HTR-8/SVneo (cell line): Measurements from ENCODE around the gene PTGS1.

ENCODE experiments used
- DNase-seq: peaks from one replicate; pipeline ENCODE4 v3.0.0; 2011; ENCODE audit warnings: low spot score, mixed read lengths; ENCODE audit not compliant: insufficient read length
- FAIRE-seq: peaks from 2 replicates; lab custom pipeline; 2011; peaks lifted over from hg19 to GRCh38; lab: Jason Lieb, UNC

PTGS1 gene

DNA sequence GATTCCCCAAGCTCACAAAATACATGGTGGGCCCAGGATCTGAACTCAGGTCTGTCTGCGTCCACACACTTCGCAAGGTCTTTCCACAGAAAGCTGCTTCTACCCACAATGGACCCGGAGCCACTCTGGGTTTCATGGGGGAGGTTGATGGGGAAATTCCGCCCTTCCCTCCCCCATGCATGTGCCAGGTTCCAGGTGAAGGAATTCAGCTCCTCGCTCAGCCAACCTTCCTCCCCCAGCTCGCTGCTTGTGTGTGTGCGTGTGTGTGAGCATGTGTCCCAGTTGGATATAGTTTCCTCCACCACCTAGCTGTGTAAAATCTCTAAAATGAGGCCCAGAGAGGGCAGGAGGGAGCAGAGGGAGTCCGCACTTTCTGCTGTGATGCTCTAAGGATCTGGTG, 1.0 kb downstream of the PTGS1 start:
- DNase-seq, result no peak
- no peak for FAIRE-seq

DNA sequence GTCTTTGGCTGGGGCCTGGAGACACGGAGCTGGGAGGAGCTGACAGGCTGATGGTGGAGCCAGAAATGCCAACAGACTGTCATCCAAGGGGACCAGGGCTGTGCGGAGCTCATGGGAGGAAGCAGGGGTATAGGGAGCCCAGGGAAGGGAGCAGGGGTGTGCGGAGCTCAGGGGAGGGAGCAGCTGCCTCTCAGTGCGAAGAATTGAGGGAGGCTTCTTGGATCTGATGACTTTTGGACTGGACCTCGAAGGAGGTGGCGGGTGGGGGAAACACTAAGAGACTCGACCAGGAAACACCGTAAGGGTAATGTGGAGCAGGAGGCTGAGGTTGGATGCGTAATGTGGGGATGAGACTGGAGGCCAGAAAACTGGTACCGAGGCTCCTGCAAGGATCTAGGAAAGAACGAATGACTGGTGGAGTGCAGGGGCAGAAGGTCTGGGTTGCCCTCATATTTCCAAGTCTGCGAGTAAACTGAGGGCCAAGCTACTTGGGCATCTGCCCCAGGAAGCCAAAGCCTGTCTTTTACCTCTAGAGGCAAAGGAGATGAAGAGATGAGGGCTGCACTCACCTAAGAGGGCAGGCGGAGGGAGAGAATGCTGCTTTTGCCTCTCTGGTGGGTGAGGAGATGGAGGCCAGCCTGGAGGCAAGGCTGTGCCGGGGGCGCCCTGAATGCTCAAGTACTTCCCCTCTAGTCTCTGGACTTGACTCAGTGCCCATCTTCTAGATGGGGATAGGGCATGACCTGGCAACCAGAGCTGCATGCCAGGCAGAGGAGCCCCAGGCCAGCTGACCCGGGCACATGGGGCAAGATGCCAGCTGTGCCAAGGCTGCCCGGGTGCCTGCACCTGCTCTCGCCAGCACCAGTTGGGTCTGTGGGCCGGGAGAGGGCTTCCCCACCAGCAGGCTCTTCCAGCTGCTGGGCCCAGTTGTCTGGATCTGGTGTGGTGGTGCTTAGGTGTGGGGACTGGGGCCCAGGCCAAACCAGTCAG, 2.3 kb downstream of the PTGS1 start:
- no peak for DNase-seq
- FAIRE-seq, result no peak

DNA sequence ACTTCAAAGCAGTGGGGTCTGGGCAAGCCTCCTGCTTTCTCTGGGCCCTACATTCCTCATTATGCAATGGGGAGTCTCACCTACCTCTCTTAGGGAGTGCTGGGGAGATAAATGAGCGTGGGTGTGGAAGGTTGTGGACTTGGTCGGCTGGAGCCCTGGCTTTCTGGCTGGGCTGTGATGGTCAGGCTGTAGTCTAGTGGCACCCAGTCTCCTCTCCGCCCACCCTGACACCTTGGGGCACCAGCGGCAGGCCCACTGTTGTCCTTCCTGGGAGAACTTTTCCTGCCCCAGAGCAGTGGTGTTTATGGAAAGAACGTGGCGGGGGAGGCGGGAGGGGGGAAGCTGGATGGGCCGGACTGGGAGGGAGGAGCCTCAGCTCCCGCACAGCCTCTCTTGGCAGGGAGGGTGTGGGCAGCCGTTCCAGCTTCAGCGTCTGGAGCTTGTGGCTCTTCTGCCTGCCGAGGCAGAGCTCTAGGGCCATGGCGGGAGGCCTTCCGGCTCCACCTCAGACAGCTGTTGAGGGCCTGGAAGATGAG, 4.1 kb downstream of the PTGS1 start:
- FAIRE-seq, result no peak
- no peak for DNase-seq

DNA sequence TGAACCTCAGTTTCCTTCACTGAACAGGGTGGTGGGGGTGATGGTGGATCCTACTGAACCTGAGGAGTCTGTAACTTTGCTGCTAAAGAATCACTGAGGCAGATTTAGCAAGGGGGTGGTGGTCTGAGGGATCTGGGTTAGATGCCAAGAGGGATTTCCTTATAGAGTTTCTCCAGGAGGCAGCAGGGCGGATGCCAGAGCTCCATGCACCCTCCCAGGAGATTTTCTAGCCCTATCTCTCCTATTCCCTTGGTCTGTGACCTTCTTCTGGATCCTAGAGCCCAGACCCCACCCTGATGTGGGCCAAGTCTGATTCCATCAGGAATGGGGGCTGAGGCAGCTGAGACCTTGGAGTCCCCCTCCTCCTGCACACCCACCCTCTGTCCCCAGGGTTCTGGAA, 6.0 kb downstream of the PTGS1 start:
- DNase-seq (no peak), FAIRE-seq (no peak)

DNA sequence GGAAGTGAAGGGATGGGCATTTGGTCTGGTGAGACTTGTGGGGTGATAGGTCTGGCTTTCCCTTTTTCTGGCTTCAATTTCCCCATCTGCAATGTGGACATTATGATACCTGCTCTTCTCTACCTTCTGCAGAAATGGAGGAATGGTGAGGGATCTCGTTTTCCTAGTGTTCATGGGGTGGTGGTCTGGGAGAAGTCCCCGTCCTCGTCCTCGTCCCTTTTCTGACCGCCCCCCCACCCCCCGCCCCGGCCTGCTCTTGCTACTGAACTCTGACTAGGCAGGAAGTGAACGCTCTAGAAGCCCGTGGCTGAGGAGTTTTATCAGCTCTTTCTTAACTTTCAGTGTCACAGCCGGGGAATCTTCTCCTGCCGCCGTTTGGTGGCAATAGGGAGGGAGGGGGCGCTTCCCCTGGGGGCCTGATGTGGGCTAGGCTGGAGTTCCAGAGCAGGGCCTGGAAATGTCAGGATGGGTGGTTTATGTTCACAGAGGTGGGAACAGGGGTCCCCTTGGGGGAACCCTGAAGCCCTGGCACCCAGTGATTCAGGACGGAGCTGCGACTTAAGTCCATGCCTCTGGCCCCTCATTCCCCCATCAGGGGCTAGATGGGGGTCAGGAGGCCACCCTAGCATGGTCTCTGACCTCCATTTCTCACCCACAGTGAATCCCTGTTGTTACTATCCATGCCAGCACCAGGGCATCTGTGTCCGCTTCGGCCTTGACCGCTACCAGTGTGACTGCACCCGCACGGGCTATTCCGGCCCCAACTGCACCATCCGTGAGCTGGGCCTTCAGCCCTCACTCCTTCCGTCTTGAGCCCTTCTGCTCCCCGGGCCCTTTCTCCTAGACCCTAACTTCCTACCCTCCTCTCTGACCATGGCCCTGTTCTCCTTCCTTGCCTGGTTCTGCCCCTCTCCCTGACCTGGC, 6.7 kb downstream of the PTGS1 start:
- DNase-seq, result no peak
- no peak for FAIRE-seq

DNA sequence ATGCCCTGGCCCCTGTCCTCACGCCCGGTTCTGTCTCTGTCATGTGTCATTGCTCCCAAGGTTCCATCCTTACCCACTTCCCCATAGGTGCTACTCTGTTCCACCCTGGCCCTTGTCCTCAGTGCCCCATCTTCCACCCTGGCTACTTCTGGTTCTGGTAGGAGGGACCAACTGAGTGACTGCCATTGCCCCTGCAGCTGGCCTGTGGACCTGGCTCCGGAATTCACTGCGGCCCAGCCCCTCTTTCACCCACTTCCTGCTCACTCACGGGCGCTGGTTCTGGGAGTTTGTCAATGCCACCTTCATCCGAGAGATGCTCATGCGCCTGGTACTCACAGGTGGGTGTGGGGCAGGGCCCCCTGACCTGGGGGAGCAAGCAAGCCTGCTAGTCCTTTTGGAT, 7.4 kb downstream of the PTGS1 start:
- DNase-seq (no peak), FAIRE-seq (no peak)

DNA sequence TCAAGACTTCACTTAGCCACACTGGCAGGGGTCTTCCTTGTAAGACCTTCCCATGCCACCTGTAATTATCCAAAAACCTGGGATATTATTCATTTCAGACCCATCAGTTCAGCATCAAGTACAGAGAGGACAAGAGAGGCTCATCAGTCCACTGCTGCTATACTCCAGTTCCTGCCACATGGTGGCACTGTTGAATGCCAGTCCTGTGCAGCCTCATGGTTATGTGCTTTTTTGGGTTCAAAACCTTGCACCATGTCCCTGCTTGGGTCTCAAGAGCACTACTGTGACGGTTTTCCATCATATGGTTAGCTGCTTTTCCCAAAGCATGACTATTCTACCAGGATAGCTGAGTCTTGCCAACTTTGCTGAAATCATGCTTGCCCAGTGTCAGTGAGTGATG, 8.5 kb downstream of the PTGS1 start:
- no peak for FAIRE-seq
- no peak for DNase-seq

DNA sequence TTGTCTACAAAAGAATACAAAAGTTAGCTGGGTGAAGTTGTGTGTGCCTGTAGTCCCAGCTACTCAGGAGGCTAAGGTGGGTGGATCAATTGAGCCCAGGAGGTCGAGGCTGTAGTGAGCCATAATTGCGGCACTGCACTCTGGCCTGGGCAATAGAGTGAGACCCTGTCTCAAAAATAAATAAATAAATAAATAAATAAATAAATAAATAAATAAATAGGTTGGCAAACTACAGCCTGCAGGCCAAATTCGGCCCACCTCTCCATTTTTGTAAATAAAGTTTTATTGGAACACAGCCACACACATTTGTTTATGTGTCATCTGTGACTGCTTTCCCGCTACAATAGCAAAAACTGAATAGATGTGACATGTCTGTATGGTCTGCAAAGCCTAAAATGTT, 9.5 kb downstream of the PTGS1 start:
- FAIRE-seq (no peak), DNase-seq (no peak)

DNA sequence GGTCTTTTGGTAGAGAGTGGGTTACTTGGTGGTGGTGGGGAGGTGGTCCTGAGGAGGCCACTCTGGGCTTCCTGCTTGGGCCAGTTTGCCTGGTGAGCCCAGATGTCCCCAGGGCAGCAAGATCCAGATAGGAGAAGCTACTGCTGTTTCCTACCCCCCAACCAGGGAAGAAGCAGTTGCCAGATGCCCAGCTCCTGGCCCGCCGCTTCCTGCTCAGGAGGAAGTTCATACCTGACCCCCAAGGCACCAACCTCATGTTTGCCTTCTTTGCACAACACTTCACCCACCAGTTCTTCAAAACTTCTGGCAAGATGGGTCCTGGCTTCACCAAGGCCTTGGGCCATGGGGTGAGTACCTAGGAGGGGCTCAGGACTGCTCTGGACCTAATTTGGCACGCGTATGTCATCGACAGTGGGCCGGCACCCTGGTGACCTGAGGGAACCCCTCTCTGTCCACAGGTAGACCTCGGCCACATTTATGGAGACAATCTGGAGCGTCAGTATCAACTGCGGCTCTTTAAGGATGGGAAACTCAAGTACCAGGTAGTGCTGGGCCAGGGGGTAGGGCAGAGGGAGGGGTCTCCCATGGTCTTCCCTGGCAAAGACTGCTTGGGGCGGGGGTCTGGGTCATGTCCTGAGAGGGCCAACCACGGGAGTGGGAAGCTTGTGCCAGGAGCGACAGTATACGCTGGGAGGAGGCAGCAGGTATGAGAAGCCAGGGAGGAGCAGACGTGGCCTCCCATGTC, 10.6 kb downstream of the PTGS1 start:
- no peak for FAIRE-seq

DNA sequence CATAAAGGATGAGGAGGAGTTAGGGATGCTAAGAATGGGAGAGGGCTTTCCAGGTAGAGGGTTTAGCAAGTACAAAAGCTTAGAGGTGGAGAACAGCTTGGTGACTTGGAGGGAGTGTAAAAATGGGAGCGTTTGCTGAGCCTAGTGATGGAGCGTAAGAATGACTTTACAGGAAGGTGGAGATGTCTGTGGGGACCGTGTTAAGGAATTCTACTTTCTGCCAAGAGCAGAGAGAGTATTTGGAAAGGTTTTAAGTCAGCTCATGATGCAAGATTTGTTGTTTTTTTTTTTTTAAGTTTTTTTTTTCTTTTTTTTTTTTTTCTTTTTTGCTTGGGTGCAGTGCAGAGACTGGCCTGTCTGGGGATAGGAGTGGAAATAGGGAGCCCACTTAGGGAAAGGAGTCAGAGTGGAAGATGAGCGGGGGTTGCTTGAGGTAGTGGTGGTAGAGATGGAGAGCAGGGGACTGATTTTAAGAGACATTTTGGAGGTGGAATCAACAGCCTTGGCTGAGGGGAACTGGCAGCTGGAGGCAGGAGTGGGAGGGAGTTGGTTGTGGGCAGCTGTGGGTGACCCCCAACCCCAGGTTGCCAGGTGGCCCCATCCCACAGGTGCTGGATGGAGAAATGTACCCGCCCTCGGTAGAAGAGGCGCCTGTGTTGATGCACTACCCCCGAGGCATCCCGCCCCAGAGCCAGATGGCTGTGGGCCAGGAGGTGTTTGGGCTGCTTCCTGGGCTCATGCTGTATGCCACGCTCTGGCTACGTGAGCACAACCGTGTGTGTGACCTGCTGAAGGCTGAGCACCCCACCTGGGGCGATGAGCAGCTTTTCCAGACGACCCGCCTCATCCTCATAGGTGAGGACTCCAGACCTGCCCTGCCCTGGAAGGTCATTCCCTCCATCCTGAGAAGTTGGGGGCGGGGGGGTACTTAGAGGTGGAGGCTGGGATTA, 12.4 kb downstream of the PTGS1 start:
- no peak for FAIRE-seq

More for the DNA sequence above, 10.6 kb downstream of the PTGS1 start:
- DNase-seq, result no peak

DNA sequence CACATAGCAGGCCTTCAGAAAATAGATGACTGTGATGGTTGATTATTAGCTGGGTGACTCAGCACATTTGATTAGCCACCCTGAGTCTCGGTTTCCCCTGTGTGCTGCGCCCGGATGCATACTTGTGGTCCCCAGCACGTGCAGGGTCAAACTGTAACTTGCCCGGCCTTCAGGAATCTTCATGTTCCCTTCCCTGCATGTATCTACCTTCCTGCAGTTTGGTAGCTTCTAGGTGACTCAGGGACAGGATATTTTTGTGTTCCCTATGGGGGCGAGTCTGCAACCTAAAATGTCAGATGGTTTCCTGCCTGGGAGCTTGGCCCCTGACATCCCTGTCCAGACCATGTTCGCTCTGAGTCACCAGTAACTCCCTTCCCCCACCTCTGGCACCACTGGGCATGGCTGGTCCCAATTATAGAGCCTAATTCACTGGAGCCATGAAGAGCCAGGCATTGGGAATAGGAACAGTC, 13.2 kb downstream of the PTGS1 start:
- DNase-seq (no peak), FAIRE-seq (no peak)

More for the DNA sequence above, 12.4 kb downstream of the PTGS1 start:
- DNase-seq, result no peak

DNA sequence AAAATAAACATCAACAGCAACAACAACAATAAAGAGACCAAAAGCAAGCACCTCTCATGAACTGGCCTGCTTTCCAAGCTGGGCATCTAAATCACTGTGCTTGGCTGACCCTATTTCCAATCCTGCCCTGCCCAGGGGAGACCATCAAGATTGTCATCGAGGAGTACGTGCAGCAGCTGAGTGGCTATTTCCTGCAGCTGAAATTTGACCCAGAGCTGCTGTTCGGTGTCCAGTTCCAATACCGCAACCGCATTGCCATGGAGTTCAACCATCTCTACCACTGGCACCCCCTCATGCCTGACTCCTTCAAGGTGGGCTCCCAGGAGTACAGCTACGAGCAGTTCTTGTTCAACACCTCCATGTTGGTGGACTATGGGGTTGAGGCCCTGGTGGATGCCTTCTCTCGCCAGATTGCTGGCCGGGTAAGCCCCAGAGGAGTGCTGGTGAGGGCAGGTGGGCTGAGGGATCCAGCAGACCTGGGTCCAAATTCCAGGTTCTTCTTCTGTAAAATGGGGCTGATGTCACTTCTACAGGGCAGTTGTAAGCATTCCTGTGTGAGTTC, 15.6 kb downstream of the PTGS1 start:
- DNase-seq, result no peak
- FAIRE-seq, result no peak

DNA sequence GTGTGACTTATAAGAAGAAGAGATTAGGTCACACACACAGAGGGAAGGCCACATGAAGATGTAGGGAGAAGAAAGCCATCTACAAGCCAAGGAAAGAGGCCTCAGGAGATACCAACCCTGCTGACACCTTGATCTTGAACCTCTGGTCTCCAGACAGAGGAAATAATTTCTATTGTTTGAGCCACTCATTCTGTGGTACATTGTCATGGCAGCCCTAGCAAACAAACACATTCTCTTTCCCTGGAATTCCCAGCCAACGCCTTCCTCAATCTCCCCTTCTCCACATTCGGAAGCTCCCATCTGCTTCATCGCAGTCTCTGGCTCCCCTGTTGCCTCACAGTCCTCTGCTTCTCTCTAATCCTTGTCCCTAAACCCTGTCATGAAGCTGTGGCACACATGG, 16.7 kb downstream of the PTGS1 start:
- no peak for DNase-seq
- FAIRE-seq, result no peak

DNA sequence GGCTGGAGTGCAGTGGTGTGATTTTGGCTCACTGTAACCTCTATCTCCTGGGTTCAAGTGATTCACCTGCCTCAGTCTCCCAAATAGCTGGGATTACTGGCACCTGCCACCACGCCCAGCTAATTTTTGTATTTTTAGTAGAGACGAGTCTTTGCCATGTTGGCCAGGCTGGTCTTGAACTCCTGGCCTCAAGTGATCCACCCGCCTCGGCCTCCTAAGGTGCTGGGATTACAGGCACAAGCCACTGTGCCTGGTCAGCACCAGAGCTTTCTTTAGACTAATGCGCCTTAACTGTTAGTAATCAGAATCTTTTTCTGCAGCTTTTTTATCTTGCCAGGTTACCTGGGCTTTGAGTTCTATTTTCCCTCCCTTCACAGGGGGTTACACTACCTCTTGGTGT, 18.4 kb downstream of the PTGS1 start:
- DNase-seq (no peak), FAIRE-seq (no peak)

DNA sequence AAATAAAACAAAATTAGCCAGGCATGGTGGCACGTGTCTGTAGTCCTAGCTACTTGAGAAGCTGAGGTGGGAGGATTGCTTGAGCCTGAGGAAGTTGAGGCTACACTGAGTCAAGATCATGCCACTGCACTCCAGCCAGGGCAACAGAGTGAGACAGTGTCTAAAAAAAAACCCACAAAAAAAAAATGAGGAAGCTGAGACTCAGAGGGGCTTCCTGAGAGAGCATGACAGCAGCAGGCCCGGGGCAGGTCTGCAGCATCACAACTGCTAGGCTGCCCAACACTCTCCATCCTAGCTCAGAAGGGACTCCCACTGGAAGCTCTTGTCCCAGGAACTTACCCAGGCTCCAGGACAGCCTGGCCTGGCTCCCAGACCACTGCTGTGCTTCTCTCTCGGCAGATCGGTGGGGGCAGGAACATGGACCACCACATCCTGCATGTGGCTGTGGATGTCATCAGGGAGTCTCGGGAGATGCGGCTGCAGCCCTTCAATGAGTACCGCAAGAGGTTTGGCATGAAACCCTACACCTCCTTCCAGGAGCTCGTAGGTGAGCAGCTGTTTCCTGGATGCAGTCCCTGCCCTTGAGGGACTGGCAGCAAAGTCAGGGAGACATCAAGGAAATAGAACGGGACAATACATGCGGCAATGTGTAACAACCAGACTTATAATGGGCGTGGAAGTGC, 19.1 kb downstream of the PTGS1 start:
- no peak for FAIRE-seq
- DNase-seq, result no peak

DNA sequence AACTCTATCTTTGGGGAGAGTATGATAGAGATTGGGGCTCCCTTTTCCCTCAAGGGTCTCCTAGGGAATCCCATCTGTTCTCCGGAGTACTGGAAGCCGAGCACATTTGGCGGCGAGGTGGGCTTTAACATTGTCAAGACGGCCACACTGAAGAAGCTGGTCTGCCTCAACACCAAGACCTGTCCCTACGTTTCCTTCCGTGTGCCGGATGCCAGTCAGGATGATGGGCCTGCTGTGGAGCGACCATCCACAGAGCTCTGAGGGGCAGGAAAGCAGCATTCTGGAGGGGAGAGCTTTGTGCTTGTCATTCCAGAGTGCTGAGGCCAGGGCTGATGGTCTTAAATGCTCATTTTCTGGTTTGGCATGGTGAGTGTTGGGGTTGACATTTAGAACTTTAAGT, 21.5 kb downstream of the PTGS1 start:
- FAIRE-seq, result no peak
- no peak for DNase-seq

DNA sequence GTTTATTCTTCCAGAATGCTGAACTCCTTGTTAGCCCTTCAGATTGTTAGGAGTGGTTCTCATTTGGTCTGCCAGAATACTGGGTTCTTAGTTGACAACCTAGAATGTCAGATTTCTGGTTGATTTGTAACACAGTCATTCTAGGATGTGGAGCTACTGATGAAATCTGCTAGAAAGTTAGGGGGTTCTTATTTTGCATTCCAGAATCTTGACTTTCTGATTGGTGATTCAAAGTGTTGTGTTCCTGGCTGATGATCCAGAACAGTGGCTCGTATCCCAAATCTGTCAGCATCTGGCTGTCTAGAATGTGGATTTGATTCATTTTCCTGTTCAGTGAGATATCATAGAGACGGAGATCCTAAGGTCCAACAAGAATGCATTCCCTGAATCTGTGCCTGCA, 21.9 kb downstream of the PTGS1 start:
- no peak for FAIRE-seq
- DNase-seq, result no peak
